GM18499 (cell line): ENCODE measurements around the gene DCDC2B.

Experiments used
- ATAC-seq: cut with Tn5 transposase; IDR thresholded peaks from one replicate; pipeline ENCODE4 v1.9.1; 2021; ENCODE audit warnings: moderate number of reproducible peaks; ENCODE audit not compliant: insufficient read depth, unreplicated experiment

DCDC2B gene

GRCh38 chr1:32195972-32196823, 12.7 kb upstream of the DCDC2B start:
- ATAC-seq, result no peak

GRCh38 chr1:32197074-32197473, 11.8 kb upstream of the DCDC2B start:
- ATAC-seq, result no peak

GRCh38 chr1:32197837-32198236, 11.1 kb upstream of the DCDC2B start:
- no peak for ATAC-seq

- no peak for ATAC-seq
Observed at GRCh38 chr1:32198237-32199042, 10.4 kb upstream of the DCDC2B start.

GRCh38 chr1:32199043-32199716, 9.7 kb upstream of the DCDC2B start:
- no peak for ATAC-seq

- no peak for ATAC-seq
Observed at GRCh38 chr1:32199717-32200072, 9.2 kb upstream of the DCDC2B start.

- no peak for ATAC-seq
Observed at GRCh38 chr1:32200226-32201010, 8.5 kb upstream of the DCDC2B start, which contains the start of gene CCDC28B. Gene CCDC28B, plus strand, starts transcription at chr1:32200595. Its CDS starts 1,341 bp downstream, at chr1:32201936.

- ATAC-seq, result no peak
Observed at GRCh38 chr1:32201011-32201855, 7.7 kb upstream of the DCDC2B start.

GRCh38 chr1:32204943-32205361, 3.9 kb upstream of the DCDC2B start:
- ATAC-seq, result no peak

GRCh38 chr1:32205401-32206370, 3.2 kb upstream of the DCDC2B start, which contains the start of gene IQCC:
Gene IQCC, plus strand, starts transcription at chr1:32205671. Its CDS starts 11 bp downstream, at chr1:32205682.
- ATAC-seq, result no peak

- ATAC-seq, result no peak
Observed at GRCh38 chr1:32208469-32208868, 420 bp upstream of the DCDC2B start.

GRCh38 chr1:32215629-32216480, 7.0 kb downstream of the DCDC2B start:
- no peak for ATAC-seq

- no peak for ATAC-seq
Observed at GRCh38 chr1:32216566-32216965, 7.7 kb downstream of the DCDC2B start.

GRCh38 chr1:32219022-32219421, 10.1 kb downstream of the DCDC2B start:
- ATAC-seq, result no peak

GRCh38 chr1:32220746-32221580, 12.1 kb downstream of the DCDC2B start:
- no peak for ATAC-seq

- no peak for ATAC-seq
Observed at GRCh38 chr1:32221581-32221979, 12.7 kb downstream of the DCDC2B start.
